Ecto neural progenitor cell (in vitro differentiated cells): ENCODE results near the gene ATRNL1.
A peak's percentile ranks its signal among the peaks of the same experiment; 100 is the strongest.

Source experiments
- DNase-seq: peaks from one replicate; pipeline ENCODE4 v3.0.0-alpha.2; 2018; ENCODE audit warnings: low spot score

The ATRNL1 gene

GRCh38 chr10:115628616-115629015 is 535.5 kb downstream of the ATRNL1 start:
- DNase-seq, result no peak

GRCh38 chr10:115638246-115638645 is 545.1 kb downstream of the ATRNL1 start:
- no peak for DNase-seq

GRCh38 chr10:115649217-115649616 is 556.1 kb downstream of the ATRNL1 start:
- no peak for DNase-seq

- no peak for DNase-seq
Measured at GRCh38 chr10:115653473-115653872, 560.3 kb downstream of the ATRNL1 start.

GRCh38 chr10:115654961-115655360 is 561.8 kb downstream of the ATRNL1 start:
- DNase-seq, result no peak

- DNase-seq, result no peak
Measured at GRCh38 chr10:115657161-115657860, 564.1 kb downstream of the ATRNL1 start.

GRCh38 chr10:115659616-115660015 is 566.5 kb downstream of the ATRNL1 start:
- no peak for DNase-seq

- no peak for DNase-seq
Measured at GRCh38 chr10:115660391-115660790, 567.2 kb downstream of the ATRNL1 start.

- no peak for DNase-seq
Measured at GRCh38 chr10:115662422-115662821, 569.3 kb downstream of the ATRNL1 start.

- DNase-seq, result no peak
Measured at GRCh38 chr10:115665549-115665948, 572.4 kb downstream of the ATRNL1 start.

GRCh38 chr10:115674496-115674895 is 581.3 kb downstream of the ATRNL1 start:
- DNase-seq, result no peak

- no peak for DNase-seq
Measured at GRCh38 chr10:115696747-115697146, 603.6 kb downstream of the ATRNL1 start.

- no peak for DNase-seq
Measured at GRCh38 chr10:115706026-115706425, 612.9 kb downstream of the ATRNL1 start.

- DNase-seq, result no peak
Measured at GRCh38 chr10:115706488-115707076, 613.4 kb downstream of the ATRNL1 start.

- no peak for DNase-seq
Measured at GRCh38 chr10:115710136-115710535, 617.0 kb downstream of the ATRNL1 start.

GRCh38 chr10:115711306-115711705 is 618.1 kb downstream of the ATRNL1 start:
- DNase-seq, result no peak

GRCh38 chr10:115720121-115720520 is 627.0 kb downstream of the ATRNL1 start:
- no peak for DNase-seq

- DNase-seq, result no peak
Measured at GRCh38 chr10:115727129-115727528, 634.0 kb downstream of the ATRNL1 start.

- no peak for DNase-seq
Measured at GRCh38 chr10:115744089-115744488, 650.9 kb downstream of the ATRNL1 start.

GRCh38 chr10:115745943-115746342 is 652.8 kb downstream of the ATRNL1 start:
- DNase-seq, result no peak

GRCh38 chr10:115747811-115748210 is 654.6 kb downstream of the ATRNL1 start:
- DNase-seq, result no peak

- DNase-seq, result peak; percentile 52
Measured at GRCh38 chr10:115758488-115758887, 665.3 kb downstream of the ATRNL1 start.

GRCh38 chr10:115760131-115760530 is 667.0 kb downstream of the ATRNL1 start:
- no peak for DNase-seq

GRCh38 chr10:115761166-115761565 is 668.0 kb downstream of the ATRNL1 start:
- no peak for DNase-seq
